ENCODE results near the gene UMAD1. TPM values are rescaled to one million over a fixed set of nuclear protein-coding genes. Genes with fewer than 3 reads are reported as not detected.

The UMAD1 gene
- polyA plus RNA-seq, 3 donors = 6.2 to 22.7 (median 18.6) TPM

GRCh38 chr7:7791523-7791922, 151.0 kb downstream of the UMAD1 start:
- TF ChIP-seq CTCF (IDR thresholded peaks at IDR 0.05) = no peak
- Histone ChIP-seq H4K20me1 (ENCODE audit: insufficient read depth, low read length) (no peaks in the 10 kb centered on the region), H3K4me1 (ENCODE audit: control insufficient read depth in 1 of 2, insufficient read depth in 2 of 2, low read length in 2 of 2) (no peaks in the 10 kb centered on the region), H3K4me2 (replicated peaks; ENCODE audit: extremely low read depth, low read length, poor library complexity, severe bottlenecking) (no peak overlapping the region), H3K36me3 (replicated peaks in 1 of 2; ENCODE audit: control insufficient read depth in 1 of 2, insufficient read depth in 2 of 2, low read length in 2 of 2) (no peaks in the 10 kb centered on the region), H3K9me3 (replicated peaks in 1 of 2; ENCODE audit: control insufficient read depth in 1 of 2, insufficient read depth in 1 of 2, low read length in 2 of 2) (peaks cover 0 to 4% of the 10 kb centered on the region in 2 donors), H3K9ac (ENCODE audit: insufficient read depth, low read length, poor library complexity, severe bottlenecking) (no peak overlapping the region), H3K27me3 (ENCODE audit: control insufficient read depth in 2 of 2, insufficient read depth in 2 of 2, low read length in 2 of 2) (no peaks in the 10 kb centered on the region), H3K27ac (ENCODE audit: low read depth in 1 of 2, low read length in 2 of 2) (no peak overlapping the region), H3K79me2 (ENCODE audit: insufficient read depth, low read length) (no peaks in the 10 kb centered on the region), H2AFZ (ENCODE audit: insufficient read depth, low read depth, low read length, poor library complexity, severe bottlenecking) (no peak overlapping the region), H3K4me3 (replicated peaks in 1 of 3; ENCODE audit: low read depth in 2 of 3, low read length in 3 of 3) (no peak overlapping the region)
- Mint-ChIP-seq H3K4me3 (no peak overlapping the region), H3K9me3 (peaks cover 0 to 7% (median 5%) of the 10 kb centered on the region in 7 donors), H3K27me3 (ENCODE audit: low read depth in 3 of 3) (no peaks in the 10 kb centered on the region), H3K4me1 (no peaks in the 10 kb centered on the region), H3K27ac (no peak overlapping the region), H3K36me3 (peaks cover 8 to 9% of the 10 kb centered on the region in 2 donors)
- DNase-seq = no peak
- 100% methylated on average over 2 of the region's 5 CpGs for WGBS (ENCODE audit: insufficient coverage)
- intact Hi-C loops (cut with micrococcal nuclease) = no loop called here

GRCh38 chr7:7792056-7792455, 151.5 kb downstream of the UMAD1 start:
- Histone ChIP-seq H2AFZ (ENCODE audit: insufficient read depth, low read depth, low read length, poor library complexity, severe bottlenecking) (no peak overlapping the region), H3K27ac (ENCODE audit: low read depth in 1 of 2, low read length in 2 of 2) (no peak overlapping the region), H3K4me2 (replicated peaks; ENCODE audit: extremely low read depth, low read length, poor library complexity, severe bottlenecking) (no peak overlapping the region), H4K20me1 (ENCODE audit: insufficient read depth, low read length) (no peaks in the 10 kb centered on the region), H3K27me3 (ENCODE audit: control insufficient read depth in 2 of 2, insufficient read depth in 2 of 2, low read length in 2 of 2) (no peaks in the 10 kb centered on the region), H3K9ac (ENCODE audit: insufficient read depth, low read length, poor library complexity, severe bottlenecking) (no peak overlapping the region), H3K4me1 (ENCODE audit: control insufficient read depth in 1 of 2, insufficient read depth in 2 of 2, low read length in 2 of 2) (no peaks in the 10 kb centered on the region), H3K4me3 (replicated peaks in 1 of 3; ENCODE audit: low read depth in 2 of 3, low read length in 3 of 3) (no peak overlapping the region), H3K79me2 (ENCODE audit: insufficient read depth, low read length) (no peaks in the 10 kb centered on the region), H3K9me3 (replicated peaks in 1 of 2; ENCODE audit: control insufficient read depth in 1 of 2, insufficient read depth in 1 of 2, low read length in 2 of 2) (peaks cover 0 to 4% of the 10 kb centered on the region in 2 donors), H3K36me3 (replicated peaks in 1 of 2; ENCODE audit: control insufficient read depth in 1 of 2, insufficient read depth in 2 of 2, low read length in 2 of 2) (peaks cover 0 to 3% of the 10 kb centered on the region in 2 donors)
- no CpG with 5 or more reads among the region's 1 CpG for WGBS (ENCODE audit: insufficient coverage)
- no peak overlapping the region for H3K27ac Mint-ChIP-seq
- H3K4me1 Mint-ChIP-seq = no peaks in the 10 kb centered on the region
- H3K27me3 Mint-ChIP-seq (ENCODE audit: low read depth in 3 of 3) = no peaks in the 10 kb centered on the region
- peaks cover 0 to 9% (median 7%) of the 10 kb centered on the region in 7 donors for H3K9me3 Mint-ChIP-seq
- no peak overlapping the region for H3K4me3 Mint-ChIP-seq
- TF ChIP-seq CTCF (IDR thresholded peaks at IDR 0.05) = no peak
- no peak for DNase-seq
- intact Hi-C loops (cut with micrococcal nuclease) = no loop called here
- peaks cover 12 to 13% of the 10 kb centered on the region in 2 donors for H3K36me3 Mint-ChIP-seq

Data from CD14-positive monocyte (primary cell).